COR-L47 (cell line): ENCODE measurements around the gene TRIM44.
"Not testable (repeated sequence)": the region's sequence is repeated elsewhere in the genome, so short reads cannot be mapped to it uniquely, and the experiment has no call there.

Experiments
- DNase-seq: peaks from one replicate; lab custom pipeline; 2025; lab: John Stamatoyannopoulos, UW

The TRIM44 gene

GRCh38 chr11:35753573-35753972 is 91.0 kb downstream of the TRIM44 start:
- DNase-seq = peak; percentile 52

GRCh38 chr11:35759951-35760350 is 97.4 kb downstream of the TRIM44 start:
- not testable (repeated sequence) for DNase-seq

GRCh38 chr11:35761899-35762298 is 99.3 kb downstream of the TRIM44 start:
- no peak for DNase-seq

GRCh38 chr11:35763301-35763700 is 100.7 kb downstream of the TRIM44 start:
- DNase-seq = no peak

GRCh38 chr11:35763765-35764164 is 101.2 kb downstream of the TRIM44 start:
- DNase-seq = no peak

DNA sequence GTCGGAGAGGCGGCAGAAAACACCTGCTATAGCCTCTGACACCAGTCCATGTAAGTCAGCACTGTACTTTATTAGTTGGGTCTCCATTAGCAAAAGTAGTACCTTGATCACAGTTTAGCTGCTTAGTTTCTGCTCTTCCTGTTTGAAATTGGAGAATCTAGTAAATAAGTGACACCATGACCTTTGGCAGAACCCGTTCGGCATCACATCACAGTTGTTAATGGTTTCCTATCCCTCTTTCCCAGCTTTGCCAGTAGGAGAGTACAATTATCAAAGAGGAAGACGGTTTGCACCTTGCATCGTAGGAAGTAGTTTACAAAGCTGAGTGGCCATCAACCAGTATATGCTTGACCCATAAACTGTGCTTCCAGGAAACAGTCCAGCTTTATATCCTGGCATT is 101.8 kb downstream of the TRIM44 start:
- DNase-seq = no peak

GRCh38 chr11:35765211-35765610 is 102.6 kb downstream of the TRIM44 start:
- DNase-seq = no peak

- no peak for DNase-seq
Measured at GRCh38 chr11:35766651-35767050, 104.1 kb downstream of the TRIM44 start.

- DNase-seq = not testable (repeated sequence)
Measured at GRCh38 chr11:35770425-35770824, 107.8 kb downstream of the TRIM44 start.

DNA sequence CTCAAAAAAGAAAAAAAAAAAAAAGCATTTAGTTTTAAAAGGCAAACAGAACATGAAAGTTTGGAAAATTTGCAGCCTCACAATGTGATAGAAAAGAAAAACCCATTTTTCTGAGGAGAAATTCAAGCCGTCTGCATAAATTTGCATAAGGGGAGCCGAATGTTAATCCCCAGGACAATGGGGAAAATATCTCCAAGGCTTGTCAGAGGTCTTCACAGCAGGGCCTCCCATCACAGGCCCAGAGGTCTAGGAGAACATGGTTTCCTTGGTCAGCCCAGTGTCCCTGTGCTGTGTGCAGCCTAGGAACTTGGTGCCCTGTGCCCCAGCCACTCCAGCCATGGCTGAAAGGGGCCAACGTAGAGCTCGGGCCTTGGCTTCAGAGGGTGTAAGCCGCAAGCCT is 109.1 kb downstream of the TRIM44 start:
- no peak for DNase-seq

DNA sequence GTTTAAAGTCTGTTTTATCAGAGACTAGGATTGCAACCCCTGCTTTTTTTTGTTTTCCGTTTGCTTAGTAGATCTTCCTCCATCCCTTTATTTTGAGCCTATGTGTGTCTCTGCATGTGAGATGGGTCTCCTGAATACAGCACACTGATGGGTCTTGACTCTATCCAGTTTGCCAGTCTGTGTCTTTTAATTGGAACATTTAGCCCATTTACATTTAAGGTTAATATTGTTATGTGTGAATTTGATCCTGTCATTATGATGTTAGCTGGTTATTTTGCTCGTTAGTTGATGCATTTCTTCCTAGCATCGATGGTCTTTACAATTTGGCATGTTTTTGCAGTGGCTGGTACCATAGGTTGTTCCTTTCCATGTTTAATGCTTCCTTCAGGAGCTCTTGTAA is 114.7 kb downstream of the TRIM44 start:
- DNase-seq = not testable (repeated sequence)

DNA sequence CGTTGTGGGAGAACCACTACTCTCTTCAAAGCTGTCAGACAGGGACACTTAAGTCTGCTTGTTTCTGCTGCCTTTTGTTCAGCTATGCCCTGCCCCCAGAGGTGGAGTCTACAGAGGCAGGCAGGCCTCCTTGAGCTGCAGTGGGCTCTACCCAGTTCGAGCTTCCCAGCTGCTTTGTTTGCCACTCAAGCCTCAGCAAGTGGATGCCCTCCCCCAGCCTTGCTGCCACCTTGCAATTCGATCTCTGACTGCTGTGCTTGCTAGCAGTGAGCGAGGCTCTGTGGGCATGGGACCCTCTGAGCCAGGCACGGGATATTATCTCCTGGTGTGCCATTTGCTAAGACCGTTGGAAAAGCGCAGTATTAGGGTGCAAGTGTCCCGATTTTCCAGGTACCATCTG is 116.4 kb downstream of the TRIM44 start:
- not testable (repeated sequence) for DNase-seq

- no peak for DNase-seq
Measured at GRCh38 chr11:35779409-35779808, 116.8 kb downstream of the TRIM44 start.

GRCh38 chr11:35780951-35781860 is 118.6 kb downstream of the TRIM44 start:
- no peak for DNase-seq

DNA sequence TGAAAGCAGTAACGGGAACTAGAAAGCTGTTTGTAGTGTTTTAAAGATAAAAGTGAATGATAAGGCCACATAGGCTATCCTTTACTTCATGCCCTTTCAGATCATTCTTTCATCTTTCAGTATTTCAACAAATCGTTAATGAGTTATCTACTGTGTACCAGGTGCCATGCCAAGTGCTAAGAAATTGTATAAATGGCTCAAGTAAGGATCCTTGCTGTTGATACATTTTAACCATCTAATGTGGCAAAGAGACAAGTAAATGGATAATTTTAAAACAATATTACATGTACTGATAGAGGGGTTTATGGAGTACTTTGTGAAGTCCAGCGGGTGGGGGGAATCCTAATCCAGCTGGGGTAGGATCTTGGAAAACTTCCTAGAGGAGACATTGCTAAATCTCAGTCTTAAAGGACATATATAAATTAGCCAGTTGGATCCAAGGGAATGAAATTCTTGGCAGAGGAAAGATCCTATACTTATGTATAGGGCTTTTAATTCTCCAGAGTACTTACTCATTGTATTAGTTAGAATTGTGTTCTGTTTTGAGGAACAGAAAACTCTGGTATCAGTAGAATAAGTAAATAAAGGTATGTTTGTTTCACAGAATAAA is 119.4 kb downstream of the TRIM44 start:
- DNase-seq = no peak

DNA sequence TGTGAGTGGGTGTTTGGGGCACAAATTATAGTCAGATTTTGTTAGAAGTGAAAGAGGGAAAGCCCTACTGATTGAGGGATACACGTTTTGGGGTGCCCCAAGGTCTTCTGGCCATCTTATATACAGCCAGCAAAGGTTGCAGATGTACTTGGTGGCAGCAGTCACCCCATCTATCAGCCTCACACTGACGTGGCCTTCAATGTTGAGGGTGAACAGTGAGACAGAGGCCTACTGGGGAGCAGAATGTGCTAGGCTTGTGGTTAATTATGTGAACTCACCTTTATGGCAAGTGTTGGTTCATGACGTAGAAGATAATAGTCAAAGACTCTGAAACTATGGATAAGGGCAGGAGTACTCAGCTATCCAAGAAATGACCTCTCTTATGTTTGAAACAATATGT is 121.2 kb downstream of the TRIM44 start:
- no peak for DNase-seq

- DNase-seq = no peak
Measured at GRCh38 chr11:35784699-35785098, 122.1 kb downstream of the TRIM44 start.

DNA sequence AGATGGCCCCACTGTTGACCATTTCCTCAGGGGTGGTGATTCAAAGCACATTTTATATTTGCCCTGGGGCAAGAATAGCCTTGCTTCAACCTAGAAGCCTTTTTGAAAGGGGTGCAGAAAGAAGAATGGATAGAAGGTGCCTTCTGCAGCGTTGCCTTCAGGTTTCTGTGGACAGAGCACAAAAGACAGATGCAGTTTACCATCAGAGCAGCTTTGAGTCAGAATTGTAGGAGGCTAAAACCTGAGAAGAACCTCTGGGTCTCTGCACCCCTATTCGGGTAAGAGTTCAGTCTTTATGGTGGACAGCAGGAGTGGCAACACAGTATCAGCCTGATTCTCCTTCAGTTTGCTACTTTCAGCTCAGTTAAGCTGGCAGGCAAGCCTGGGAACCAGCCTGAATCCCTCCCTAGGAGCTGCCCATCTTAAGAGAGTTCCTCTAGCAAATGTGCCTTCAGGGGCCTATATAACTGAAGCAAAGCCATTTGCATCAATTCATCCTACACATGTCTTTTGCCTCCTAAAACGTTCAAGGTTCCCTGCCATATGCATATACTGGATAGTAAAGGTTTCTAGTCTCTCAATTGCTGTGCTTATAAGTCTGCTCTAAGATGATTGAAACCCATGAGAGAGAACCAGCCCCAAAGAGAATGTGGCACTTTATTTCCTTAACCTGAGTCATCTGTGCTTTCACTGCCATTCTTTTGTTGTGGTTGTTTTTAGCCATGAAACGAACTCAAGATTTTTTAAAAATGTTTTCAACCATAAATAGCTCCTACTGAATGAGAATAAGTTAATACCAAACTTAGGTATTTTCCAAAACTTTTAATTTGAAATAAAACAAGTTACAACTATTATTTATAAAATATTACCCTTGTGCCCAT is 123.0 kb downstream of the TRIM44 start:
- DNase-seq = no peak

DNA sequence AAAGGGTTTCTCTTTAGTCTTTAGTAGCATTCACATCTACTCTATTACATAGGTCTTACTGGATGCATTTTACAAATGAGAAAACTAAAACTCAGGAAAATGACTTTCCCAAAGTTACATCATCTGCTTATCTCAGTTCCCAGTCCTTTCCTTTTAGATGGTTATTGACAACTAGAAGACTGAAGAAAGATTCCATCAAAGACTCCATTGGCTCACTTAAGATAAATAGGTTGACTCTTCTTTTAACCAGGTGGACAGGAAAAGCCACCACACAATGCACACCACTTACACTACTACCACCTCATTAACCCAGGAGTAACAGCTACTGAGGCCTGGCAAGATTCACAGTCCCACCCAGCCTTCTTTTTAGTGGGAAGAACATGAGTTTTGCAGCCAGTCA is 123.6 kb downstream of the TRIM44 start:
- no peak for DNase-seq

- DNase-seq = peak; percentile 7
Measured at GRCh38 chr11:35787013-35787504, 124.5 kb downstream of the TRIM44 start.

- no peak for DNase-seq
Measured at GRCh38 chr11:35787626-35788025, 125.1 kb downstream of the TRIM44 start.
